T-helper 2 cell treated with Interferon-gamma antibody and Interleukin-4, amounts not matched to agents 100 ng/mL and 5 ng/mL, for 36 hours (primary cell): ENCODE measurements around the gene TRIP12. TPM values are rescaled to one million over a fixed set of nuclear protein-coding genes. Genes with fewer than 3 reads are reported as not detected.
"Not testable (repeated sequence)": the region's sequence is repeated elsewhere in the genome, so short reads cannot be mapped to it uniquely, and the experiment has no call there.

Source experiments
- intact Hi-C: fragments of 100-400 bp; cut with micrococcal nuclease; formaldehyde crosslinking; loops from one replicate; pipeline ENCODE4 v1.15.1; 2023
- total RNA-seq: library from RNA; stranded (reverse); gene quantifications from 2 replicates; pipeline ENCODE4 v1.2.3, GENCODE V29; 2022

The TRIP12 gene
- total RNA-seq, 1 donor from 2014 or later, result 233 TPM

DNA sequence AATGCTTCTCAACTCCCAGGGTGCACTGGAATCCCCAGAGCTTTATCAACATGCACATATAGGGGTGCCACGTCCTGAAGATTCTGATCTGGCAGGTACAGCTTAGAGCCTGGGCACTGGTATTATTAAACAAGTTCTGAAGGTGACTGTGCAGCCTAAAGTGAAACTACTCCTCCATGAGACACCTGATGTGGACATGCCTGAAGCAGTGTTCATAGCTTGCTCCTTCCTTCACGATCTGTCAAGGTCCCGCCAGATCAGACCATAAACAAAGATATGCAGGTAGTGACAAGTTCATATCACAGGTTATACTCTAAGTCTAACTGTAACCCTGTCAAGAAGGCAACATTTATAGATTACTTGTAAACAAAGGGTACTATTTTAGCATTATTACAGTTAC, 142.2 kb downstream of the TRIP12 start:
- intact Hi-C loops, result loop anchor here (2.0 to 5.0 kb wide), 3 partner anchors 21 to 143 kb away; partner anchors contain the start of genes FBXO36 and TRIP12

DNA sequence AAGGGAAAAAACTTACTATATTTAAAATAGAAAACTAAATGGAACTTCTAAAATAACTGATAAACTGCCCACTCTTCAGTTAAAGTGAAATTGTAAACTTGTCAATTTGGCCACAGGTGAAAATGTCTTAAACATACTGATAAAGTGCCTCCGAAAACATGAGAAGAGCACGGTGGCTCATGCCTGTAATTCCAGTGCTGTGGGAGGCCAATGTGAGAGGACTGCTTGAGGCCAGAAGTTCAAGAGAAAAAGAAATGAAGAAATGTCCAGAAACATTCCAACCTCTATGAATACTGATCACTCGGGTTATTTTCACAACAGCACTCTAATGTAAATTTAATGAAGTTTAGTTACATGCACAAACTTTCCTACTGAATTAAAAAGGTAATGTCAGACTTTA, 144.1 kb downstream of the TRIP12 start:
- intact Hi-C loops, result no loop called here

DNA sequence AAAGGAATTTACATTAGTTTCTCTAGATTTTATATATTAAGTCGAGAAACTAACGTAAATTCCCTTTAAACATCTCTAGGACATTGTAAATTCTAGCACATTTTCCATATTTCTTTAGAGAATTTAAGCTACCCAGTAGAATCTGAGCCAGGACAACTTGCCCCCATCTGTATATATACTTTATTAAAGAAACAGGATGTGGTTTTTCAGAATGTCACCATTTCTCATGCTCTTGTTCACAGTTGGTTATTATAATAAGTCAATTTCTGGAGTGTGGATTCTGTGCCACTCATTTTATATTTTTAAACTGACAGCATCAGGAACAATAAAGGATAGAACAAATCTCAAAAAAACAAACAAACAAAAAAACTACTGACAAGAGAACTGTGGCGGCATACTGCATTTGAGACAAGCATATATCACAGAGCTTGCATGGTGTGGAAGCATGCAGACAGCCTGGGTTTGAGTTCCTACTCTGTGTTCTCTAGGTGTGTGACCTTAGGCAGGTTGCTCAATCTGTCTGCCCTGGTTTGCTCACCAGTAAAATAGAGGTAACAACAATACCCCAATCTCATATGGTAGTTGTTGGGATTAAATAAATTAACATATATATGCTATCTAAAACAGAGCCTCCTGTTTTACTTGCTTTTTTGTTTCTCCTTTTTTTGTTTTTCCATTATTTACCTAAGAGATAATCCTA, 146.0 kb downstream of the TRIP12 start:
- intact Hi-C loops, result no loop called here

GRCh38 chr2:229774237-229774636, 147.6 kb downstream of the TRIP12 start:
- intact Hi-C loops, result no loop called here

DNA sequence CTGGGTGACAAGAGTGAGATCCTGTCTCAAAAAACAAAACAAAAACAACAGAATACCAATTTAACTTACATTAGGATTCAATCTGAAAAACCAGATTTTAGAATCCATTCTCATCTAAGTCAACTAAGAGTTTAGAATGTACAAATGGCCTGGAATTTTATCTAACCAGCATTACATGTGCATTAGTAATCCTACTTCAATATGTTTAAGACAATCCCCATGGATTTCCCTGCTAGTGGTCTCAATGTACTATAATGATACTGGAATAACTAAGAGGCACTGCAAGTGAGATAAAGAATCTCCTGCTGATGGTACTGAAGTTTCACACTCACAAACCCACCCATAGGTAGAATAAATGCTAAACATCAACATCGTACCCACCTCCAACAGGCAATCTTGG, 153.6 kb downstream of the TRIP12 start:
- intact Hi-C loops, result no loop called here

DNA sequence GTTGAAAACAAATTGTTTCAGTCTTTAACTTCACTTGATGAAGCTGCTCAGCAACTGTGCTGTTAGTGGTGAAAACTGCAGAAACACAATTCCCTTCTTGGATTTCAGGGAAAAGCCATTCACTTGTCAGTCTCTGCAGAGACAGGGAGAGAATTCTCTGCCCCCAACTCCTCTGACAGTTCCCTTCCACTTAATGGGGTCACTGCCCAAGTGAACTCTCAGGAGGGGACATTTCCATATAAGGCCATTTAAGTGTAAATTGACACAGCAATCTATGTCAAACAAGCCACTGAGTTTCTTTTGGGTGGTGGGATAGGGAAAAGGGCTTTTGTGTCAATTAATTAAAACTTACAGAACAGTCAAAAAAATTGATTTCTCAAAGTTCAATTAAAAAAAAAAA, 156.1 kb downstream of the TRIP12 start:
- intact Hi-C loops, result no loop called here

DNA sequence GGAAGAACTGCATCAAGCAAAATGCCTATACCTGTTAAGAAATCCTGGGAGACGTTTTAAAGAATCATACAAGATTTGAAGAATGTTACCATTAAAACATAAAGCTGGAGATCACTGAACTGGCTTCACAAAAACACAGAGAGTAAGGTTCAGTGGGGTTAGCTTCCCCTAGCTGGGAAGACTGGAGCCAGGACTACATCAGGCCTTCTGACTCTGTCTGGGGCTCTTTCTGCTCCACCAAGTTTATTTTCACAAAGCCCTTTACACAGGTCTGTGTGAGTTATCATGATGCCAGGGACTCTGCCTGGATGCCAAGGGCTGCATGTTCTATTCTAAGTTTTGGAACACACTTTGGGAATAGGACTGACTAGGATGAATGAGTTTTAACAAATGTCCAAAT, 160.1 kb downstream of the TRIP12 start:
- intact Hi-C loops, result no loop called here

GRCh38 chr2:229757462-229757861, 164.3 kb downstream of the TRIP12 start:
- intact Hi-C loops, result not testable (repeated sequence)

DNA sequence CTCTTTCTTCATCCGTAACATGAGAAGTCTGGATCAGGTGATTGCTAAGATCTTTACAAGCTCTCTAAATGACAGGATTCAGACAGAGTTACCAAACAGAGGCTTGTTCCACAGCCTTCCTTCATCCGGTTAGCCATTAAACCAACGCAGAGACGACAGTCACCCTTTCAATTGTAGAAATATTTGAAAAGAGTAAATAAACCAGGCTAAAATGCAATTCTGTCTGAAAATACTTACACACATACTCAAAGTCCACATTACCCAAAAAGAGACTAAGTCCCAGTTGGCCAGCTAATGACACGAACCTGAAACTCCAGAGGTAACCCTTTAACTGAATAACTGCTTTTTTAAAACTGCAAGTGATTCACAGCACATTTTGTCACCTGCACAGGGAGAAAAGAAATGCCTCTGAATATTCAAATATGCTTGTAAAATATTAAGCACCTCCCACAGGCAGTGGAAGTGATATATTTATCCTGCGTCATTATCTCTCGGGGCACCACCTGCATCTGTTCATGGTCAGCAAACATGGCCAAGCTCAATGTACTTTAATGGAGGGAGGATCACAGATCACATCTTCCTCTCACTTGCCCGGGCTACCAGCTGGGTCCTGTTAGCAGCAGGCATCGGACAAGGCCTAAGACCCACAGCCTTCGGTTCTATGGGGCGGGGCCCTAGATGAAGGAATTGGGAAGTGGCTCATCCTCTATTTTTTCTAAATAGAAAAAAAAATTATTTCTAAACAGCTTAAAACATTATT, 168.7 kb downstream of the TRIP12 start:
- intact Hi-C loops, result no loop called here

- intact Hi-C loops, result no loop called here
Observed at GRCh38 chr2:229749779-229750178, 172.0 kb downstream of the TRIP12 start.

DNA sequence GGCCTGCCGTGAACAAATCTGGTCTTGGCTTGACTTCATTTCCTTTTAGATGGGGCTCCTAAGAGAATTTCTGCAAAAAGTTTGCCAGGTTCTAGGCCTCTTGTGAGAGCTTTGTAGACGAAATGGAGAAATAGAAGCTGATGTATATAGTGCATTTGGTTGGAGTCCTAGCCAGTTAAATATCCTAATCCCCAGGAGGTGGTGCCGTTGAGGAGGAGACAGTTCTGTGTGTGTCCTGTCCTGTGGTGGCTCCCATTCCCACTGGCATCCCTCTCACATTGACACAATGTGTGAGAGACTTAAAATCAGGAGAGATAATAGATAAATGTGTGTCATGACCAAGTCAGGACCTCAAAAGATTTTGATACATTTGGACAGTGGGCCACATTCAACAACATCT, 172.9 kb downstream of the TRIP12 start:
- intact Hi-C loops, result no loop called here

DNA sequence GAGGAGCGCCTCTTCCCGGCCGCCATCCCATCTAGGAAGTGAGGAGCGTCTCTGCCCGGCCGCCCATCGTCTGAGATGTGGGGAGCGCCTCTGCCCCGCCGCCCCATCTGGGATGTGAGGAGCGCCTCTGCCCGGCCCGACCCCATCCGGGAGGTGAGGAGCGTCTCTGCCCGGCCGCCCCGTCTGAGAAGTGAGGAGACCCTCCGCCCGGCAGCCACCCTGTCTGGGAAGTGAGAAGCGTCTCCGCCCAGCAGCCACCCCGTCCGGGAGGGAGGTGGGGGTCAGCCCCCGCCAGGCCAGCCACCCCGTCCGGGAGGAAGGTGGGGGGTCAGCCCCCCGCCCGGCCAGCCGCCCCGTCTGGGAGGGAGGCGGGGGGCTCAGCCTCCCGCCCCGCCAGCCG, 179.1 kb downstream of the TRIP12 start:
- intact Hi-C loops, result not testable (repeated sequence)

DNA sequence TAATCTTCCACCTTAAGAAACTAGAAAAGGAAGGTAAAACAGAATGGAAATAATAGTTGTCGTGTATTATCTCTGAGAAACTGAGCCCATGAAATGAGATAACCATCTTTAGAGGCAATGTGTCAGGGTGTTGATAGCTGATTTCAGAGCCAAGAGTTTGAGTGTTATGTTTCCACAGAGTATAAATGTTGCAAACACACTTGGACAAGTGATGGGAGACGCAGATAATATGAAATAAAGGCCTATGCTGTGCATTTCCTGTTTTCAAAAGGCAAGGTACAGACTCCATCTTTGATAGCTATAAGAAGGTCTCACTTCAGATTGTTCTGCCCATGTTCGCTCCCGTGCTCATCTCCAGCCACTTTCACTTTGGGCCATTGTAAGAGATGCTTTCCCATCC, 181.5 kb downstream of the TRIP12 start:
- intact Hi-C loops, result no loop called here

- intact Hi-C loops, result no loop called here
Observed at GRCh38 chr2:229738024-229738625, 183.7 kb downstream of the TRIP12 start.

DNA sequence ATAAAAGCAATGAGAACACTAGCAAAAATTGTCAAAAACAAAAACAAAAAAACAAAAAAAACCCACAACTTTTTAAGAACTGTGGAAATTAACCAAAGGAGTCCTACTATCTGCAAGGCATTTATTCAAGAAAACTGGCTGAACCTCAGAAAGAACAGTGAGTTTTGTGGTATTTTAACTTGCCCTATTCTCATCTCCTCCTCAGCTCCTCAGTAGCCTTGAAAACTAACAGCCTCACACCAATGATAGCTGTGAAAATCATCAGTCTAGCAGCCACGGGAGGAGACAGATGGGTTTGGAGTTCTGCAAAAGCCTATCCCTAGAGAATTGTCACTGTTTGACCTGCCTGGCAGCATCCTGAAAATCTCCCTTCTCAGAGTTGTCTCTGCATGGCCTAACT, 187.4 kb downstream of the TRIP12 start:
- intact Hi-C loops, result no loop called here

DNA sequence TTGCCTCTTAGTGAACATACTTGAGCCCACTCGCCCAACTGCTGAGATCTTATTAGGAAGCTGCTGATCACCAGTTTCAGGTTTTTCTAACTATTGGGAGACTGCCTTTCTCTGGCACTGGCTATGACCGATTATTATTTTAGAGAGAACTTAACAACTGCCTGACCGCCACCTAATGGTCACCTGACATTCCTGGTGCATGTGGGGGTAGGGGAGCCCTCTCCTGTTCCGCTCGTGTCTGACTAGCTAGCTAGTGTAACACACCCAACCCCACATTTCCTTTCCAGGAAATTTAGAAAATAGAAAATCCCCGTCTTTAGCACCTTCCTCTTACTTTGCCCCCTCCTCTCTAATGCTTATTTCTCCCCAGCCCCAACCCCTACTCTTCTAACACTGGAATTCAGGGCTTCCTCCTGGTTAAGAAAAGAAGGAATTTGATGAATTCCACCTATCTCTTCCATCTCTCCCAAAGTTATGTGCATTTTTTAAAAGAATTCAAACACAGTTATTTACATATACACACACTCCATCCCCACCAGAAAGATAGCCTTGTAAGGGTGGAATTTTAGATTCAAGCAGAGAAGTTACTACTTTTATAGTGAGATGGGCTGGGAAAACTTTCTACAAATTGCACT, 188.1 kb downstream of the TRIP12 start:
- intact Hi-C loops, result no loop called here

DNA sequence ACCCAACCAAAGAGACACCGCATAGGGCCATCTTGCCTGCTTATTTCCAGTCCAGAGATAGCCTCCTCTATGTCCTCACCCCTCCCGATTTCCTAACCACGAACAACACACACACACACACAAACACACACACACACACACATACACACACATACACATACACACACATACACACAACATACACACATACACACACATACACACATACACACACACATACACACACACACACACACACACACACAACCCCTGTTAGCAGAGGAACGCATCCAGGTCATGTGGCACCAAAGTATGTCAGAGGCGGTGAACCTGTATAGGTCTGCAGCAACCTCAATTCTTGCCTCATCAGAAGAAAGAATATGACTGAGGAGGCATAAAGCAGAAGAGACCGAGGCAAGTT, 188.9 kb downstream of the TRIP12 start:
- intact Hi-C loops, result no loop called here

GRCh38 chr2:229731916-229732315, 189.9 kb downstream of the TRIP12 start:
- intact Hi-C loops, result no loop called here

GRCh38 chr2:229731363-229731762, 190.4 kb downstream of the TRIP12 start:
- intact Hi-C loops, result no loop called here

DNA sequence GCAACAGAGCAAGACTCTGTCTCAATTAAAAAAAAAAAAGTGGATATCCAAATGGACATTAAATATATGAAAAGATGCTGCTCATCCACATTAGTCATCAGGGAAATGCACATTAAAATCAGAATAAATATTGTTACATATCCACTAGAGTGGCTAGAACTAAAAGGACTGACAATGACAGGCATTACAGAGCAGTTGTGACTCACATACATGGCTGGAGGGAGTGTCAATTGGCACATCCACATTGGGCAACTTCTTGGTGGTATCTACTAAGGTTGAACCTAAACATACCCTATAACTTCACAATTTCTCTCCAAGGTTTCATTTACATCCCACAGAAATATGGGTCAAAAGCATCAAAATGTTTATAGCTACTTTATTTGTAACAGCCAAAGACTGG, 193.4 kb downstream of the TRIP12 start:
- intact Hi-C loops, result no loop called here

DNA sequence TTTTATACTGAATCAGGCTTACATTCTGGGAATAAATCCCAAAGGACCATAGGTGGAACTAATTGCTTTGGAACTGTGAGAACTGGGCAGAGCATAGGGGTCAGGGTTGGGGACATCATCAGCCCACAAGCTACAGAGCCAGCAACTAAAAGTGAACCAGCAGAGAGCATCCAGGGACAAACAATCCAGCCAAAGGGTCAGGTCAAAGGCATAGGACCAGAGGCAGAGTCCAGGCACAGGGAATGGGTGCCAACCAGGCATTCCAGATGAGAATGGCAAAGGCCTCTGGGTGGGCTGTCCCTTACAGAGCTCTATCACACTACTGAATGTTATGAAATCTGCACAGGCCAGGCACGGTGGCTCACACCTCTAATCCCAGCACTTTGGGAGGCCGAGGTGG, 195.2 kb downstream of the TRIP12 start:
- intact Hi-C loops, result no loop called here
